Measurements from ENCODE around the gene OXTR. TPM values are rescaled to one million over a fixed set of nuclear protein-coding genes. Genes with fewer than 3 reads are reported as not detected.

The OXTR gene
- polyA plus RNA-seq, 1 donor (not counting 4 experiments of a cell fraction or from before 2014, with no cell fraction given): 0.16 TPM

DNA sequence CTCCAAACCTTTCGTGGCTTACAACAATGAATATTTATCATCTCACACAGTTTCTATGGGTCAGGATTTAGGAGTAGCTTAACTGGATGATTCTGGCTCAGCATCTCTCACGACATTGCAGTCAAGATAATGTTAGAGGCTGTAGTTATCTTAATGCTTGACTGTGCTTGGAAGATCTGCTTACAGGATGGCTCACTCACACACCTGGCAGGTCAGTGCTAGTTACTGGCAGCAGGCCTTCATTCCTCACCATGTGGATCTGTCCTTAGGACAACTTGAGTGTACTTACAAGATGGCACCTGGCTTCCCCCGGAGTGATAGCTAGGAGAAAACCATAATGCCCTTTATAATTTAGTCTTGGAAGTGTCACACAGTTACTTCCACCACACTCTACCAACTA, 32.8 kb upstream of the OXTR start:
- Histone ChIP-seq H3K4me2 (ENCODE audit: control insufficient read depth, extremely low read depth, insufficient read depth, low read depth, low read length) (no peak overlapping the region), H3K4me1 (ENCODE audit: control insufficient read depth, extremely low read depth, insufficient read depth, low read length) (peaks cover 3% of the 10 kb centered on the region), H3K9me3 (ENCODE audit: control insufficient read depth, low read depth, low read length) (no peaks in the 10 kb centered on the region), H3K4me3 (ENCODE audit: control insufficient read depth in 2 of 3, extremely low read depth in 1 of 3, insufficient read depth in 2 of 3, low read depth in 1 of 3, low read length in 3 of 3) (no peak overlapping the region), H3K79me2 (ENCODE audit: control insufficient read depth, insufficient read depth, low read length) (no peaks in the 10 kb centered on the region), H3K27ac (ENCODE audit: control insufficient read depth, insufficient read depth, low read length) (no peak overlapping the region), H3K36me3 (ENCODE audit: control insufficient read depth in 2 of 2, extremely low read depth in 1 of 2, insufficient read depth in 2 of 2, low read length in 2 of 2) (no peaks in the 10 kb centered on the region), H2AFZ (ENCODE audit: control insufficient read depth, low read length) (peak overlapping the region; percentile 7), H3K9ac (ENCODE audit: control insufficient read depth, extremely low read depth, insufficient read depth, low read length) (no peak overlapping the region), H3K9me1 (ENCODE audit: control insufficient read depth, extremely low read depth, insufficient read depth, low read length) (no peaks in the 10 kb centered on the region), H3K27me3 (ENCODE audit: control insufficient read depth, extremely low read depth, insufficient read depth, low read length) (no peaks in the 10 kb centered on the region), H4K20me1 (ENCODE audit: control insufficient read depth, extremely low read depth, insufficient read depth, low read length) (no peaks in the 10 kb centered on the region)
- TF ChIP-seq, protein P1, sequence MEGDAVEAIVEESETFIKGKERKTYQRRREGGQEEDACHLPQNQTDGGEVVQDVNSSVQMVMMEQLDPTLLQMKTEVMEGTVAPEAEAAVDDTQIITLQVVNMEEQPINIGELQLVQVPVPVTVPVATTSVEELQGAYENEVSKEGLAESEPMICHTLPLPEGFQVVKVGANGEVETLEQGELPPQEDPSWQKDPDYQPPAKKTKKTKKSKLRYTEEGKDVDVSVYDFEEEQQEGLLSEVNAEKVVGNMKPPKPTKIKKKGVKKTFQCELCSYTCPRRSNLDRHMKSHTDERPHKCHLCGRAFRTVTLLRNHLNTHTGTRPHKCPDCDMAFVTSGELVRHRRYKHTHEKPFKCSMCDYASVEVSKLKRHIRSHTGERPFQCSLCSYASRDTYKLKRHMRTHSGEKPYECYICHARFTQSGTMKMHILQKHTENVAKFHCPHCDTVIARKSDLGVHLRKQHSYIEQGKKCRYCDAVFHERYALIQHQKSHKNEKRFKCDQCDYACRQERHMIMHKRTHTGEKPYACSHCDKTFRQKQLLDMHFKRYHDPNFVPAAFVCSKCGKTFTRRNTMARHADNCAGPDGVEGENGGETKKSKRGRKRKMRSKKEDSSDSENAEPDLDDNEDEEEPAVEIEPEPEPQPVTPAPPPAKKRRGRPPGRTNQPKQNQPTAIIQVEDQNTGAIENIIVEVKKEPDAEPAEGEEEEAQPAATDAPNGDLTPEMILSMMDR (optimal IDR thresholded peaks at IDR 0.05 in 1 of 3, IDR thresholded peaks at IDR 0.05 in 1 of 3, conservative IDR thresholded peaks at IDR 0.05 in 1 of 3; ENCODE audit: extremely low read depth in 1 of 3, insufficient read depth in 2 of 3, low read length in 3 of 3): no peak
- TF ChIP-seq EZH2 (IDR thresholded peaks at IDR 0.05; ENCODE audit: low read length): no peak
- dilution Hi-C loops (cut with MboI; ENCODE audit: extremely low pct_ligation_motif_present, low sequenced_read_pairs): no loop called here
- FAIRE-seq (peak; percentile 75), DNase-seq (ENCODE audit: low read depth, low spot score) (no peak)

DNA sequence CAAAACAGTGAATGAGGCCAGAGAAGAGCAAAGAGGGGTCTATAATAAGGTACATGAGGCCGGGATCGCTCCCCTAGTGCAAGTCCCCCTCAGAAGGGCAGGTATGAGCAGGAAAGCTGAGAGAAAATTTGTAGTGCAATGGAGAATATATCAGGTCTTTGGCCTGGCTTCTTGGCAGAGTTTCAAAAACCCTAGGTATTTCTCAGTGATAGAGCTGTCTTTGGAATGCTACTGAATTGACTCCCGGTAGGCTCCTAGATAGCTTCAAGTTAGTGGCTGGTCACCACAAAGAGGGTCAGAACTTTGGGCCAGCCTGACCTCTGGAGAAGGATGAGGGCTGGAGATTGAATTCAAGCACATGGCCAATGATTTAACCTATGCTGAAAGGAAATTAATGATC, 30.6 kb upstream of the OXTR start:
- dilution Hi-C loops (cut with MboI; ENCODE audit: extremely low pct_ligation_motif_present, low sequenced_read_pairs): no loop called here
- no peaks in the 10 kb centered on the region for H3K36me3 ChIP-seq (ENCODE audit: control insufficient read depth in 2 of 2, extremely low read depth in 1 of 2, insufficient read depth in 2 of 2, low read length in 2 of 2)
- no peaks in the 10 kb centered on the region for H3K4me1 ChIP-seq (ENCODE audit: control insufficient read depth, extremely low read depth, insufficient read depth, low read length)
- H3K4me2 ChIP-seq (ENCODE audit: control insufficient read depth, extremely low read depth, insufficient read depth, low read depth, low read length): no peak overlapping the region
- no peak overlapping the region for H3K27ac ChIP-seq (ENCODE audit: control insufficient read depth, insufficient read depth, low read length)
- H3K9me1 ChIP-seq (ENCODE audit: control insufficient read depth, extremely low read depth, insufficient read depth, low read length): no peaks in the 10 kb centered on the region
- H3K27me3 ChIP-seq (ENCODE audit: control insufficient read depth, extremely low read depth, insufficient read depth, low read length): no peaks in the 10 kb centered on the region
- DNase-seq (ENCODE audit: low read depth, low spot score) (no peak), FAIRE-seq (no peak)
- H3K4me3 ChIP-seq (ENCODE audit: control insufficient read depth in 2 of 3, extremely low read depth in 1 of 3, insufficient read depth in 2 of 3, low read depth in 1 of 3, low read length in 3 of 3): no peak overlapping the region
- no peaks in the 10 kb centered on the region for H3K79me2 ChIP-seq (ENCODE audit: control insufficient read depth, insufficient read depth, low read length)
- no peak overlapping the region for H3K9ac ChIP-seq (ENCODE audit: control insufficient read depth, extremely low read depth, insufficient read depth, low read length)
- TF ChIP-seq EZH2 (IDR thresholded peaks at IDR 0.05; ENCODE audit: low read length): no peak
- TF ChIP-seq, protein P1 (optimal IDR thresholded peaks at IDR 0.05 in 1 of 3, IDR thresholded peaks at IDR 0.05 in 1 of 3, conservative IDR thresholded peaks at IDR 0.05 in 1 of 3; ENCODE audit: extremely low read depth in 1 of 3, insufficient read depth in 2 of 3, low read length in 3 of 3): no peak
- H4K20me1 ChIP-seq (ENCODE audit: control insufficient read depth, extremely low read depth, insufficient read depth, low read length): no peaks in the 10 kb centered on the region
- H2AFZ ChIP-seq (ENCODE audit: control insufficient read depth, low read length): no peak overlapping the region
- no peaks in the 10 kb centered on the region for H3K9me3 ChIP-seq (ENCODE audit: control insufficient read depth, low read depth, low read length)
